Measurements from ENCODE around the gene WBP1.
"Not testable (repeated sequence)": the region's sequence is repeated elsewhere in the genome, so short reads cannot be mapped to it uniquely, and the experiment has no call there.

Gene WBP1

DNA sequence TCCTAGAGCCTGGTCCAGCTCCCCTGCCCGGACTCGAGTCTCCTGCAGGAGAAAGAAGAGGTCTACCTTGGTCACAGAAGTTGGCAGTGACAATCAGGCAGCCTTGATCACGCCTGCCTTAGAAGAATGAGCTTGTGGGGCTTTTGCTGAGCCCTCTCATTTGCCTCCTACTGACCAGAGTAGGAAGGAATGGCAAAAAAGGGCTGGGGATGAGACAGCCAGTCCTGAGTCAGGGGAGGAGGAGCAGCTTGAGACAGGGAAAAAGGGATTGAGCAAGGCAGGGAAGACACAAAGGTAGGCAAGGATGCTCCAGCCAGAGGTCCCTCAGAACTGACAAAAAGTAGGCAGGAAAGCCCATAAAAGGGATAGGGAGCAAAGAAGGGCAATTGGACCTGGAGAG is 30.7 kb upstream of the WBP1 start:
- no peak for DNase-seq (ENCODE audit: low read depth)

GRCh38 chr2:74428675-74429074 is 29.6 kb upstream of the WBP1 start:
- DNase-seq (ENCODE audit: low read depth) = no peak

GRCh38 chr2:74429487-74430451 is 28.5 kb upstream of the WBP1 start:
- DNase-seq (ENCODE audit: low read depth) = no peak

DNA sequence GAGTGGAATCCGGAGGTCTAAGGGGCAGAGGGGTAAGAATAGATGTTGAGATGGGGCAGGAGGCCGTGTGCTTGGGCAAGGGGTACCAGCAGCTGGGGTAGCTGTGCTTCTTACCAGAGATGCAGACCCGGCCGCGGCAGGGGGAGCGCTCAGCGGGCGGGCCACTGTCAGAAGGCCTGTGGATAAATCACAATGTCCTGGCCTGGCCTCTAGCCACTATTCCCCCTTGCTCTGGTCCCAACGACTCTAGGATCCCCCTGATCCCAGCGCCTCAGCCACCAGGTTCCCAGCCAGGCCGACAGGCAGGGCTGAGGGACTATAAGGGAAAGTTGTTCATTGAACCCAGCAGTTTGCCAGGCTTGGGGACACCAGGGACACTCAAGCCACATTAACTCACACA is 27.7 kb upstream of the WBP1 start:
- DNase-seq (ENCODE audit: low read depth) = no peak

GRCh38 chr2:74436111-74436805 is 22.0 kb upstream of the WBP1 start:
- no peak for DNase-seq (ENCODE audit: low read depth)

- no peak for DNase-seq (ENCODE audit: low read depth)
Measured at GRCh38 chr2:74436848-74437695, 21.2 kb upstream of the WBP1 start.

DNA sequence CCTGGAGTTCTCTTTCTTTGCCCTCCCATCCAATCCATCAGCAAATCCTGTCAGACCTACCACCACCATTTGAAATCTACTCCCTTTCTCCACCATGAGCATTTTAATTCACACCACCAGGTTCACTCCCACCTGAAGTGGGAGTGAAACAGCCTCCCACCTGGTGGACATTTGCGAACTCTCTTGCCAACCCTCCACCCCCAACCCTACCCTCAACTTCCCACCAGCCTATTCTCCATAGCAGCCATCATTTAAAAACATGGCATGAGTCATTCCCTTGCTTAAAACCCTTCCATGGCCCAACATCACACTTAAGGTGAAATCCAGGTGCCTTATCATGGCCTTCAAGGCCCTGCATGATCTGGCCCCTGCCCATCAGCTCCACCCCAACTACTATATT is 20.0 kb upstream of the WBP1 start:
- no peak for DNase-seq (ENCODE audit: low read depth)

GRCh38 chr2:74439373-74439772 is 18.9 kb upstream of the WBP1 start:
- DNase-seq (ENCODE audit: low read depth) = no peak

DNA sequence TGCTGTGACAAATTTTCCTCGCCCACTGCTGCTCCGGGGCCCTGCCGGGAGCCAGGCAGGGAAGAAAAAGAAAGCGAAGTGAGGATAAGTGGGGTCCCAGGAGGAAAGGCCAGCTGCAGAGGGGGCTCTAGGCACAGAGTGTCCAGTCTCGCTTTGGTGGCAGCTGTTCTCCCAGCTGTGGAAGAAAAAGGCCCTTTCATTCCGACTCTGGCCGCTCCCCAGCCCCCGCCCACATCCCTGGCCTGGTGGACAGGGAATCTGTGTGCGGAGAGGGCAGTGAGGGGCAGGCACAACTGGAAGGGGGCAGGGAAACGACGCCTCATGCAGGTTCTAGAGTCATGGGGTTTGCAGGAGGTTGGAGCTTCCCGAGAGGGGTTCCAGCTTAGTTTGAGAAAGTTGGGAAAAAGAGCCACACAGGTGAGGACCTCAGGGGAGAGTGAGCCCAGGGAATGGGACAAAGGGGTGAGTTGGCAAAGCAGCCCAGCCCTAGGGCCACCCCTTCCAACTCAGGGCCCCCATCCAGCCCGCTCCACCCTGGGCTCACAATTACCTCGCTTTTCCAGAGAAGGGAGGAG is 18.3 kb upstream of the WBP1 start:
- DNase-seq (ENCODE audit: low read depth) = no peak

DNA sequence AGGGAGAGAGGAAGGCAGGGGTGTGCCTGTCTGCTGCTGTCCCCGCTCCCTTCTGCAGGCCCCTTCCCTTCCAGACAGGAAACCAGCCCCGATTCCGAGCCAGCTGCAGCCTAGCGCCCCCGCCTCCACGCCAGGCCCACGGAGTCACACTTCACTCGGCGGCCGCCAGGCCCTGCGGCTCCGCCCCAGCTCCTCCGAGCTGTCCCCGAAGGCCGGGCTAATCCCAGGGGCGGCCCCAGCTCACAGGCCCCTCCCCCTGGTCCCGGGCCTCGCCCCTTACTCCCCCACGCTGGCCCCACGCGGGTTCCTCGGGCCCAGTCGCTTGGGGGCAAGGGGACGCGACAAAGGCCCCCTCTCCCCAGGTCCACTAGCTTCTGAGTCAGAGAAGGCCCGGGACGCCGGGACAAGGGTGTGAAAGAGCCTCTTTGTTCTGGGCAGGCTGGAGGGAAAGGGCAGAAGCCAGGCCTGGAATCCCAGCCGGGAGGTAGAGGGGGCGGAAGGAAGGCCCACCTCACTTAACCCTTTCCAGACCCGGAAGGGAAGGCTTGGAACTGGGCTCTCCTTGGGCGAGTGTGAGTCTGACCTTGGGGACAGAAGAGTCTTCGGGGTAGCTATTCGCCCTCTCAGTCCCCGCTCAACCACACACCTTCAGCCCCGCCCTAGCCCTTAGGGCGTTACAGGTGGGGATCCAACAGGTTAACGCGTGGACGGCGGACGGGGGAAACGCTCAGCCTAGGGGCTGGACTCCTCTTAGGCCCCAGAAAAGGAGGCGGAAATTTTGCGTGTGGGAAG is 17.7 kb upstream of the WBP1 start:
- DNase-seq (ENCODE audit: low read depth) = no peak

DNA sequence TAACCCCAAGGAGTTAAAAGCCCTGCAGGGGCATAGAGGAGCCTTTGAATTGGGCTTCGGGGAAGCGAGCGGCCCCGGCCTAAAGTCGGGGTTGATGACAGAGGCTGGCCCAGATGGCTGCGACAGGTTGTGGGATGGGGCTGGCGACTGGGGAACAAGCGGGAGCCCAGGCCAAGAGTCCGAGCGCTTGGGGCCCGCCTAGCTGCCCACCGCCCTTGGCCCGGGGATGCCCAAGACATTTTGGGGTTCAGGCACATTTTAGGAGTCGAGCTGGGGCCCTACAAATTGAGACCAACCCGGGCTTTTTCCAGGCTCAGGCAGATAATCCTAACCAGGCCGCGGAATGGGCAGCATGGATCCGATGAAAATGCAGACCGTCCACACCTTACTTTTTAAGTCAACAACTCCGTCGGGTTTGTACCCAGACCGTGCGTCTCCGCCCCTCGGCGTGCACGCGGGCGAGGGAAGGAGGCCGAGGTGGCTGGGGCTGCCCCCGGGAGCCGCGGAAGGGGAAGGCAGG is 17.0 kb upstream of the WBP1 start:
- DNase-seq (ENCODE audit: low read depth) = no peak

DNA sequence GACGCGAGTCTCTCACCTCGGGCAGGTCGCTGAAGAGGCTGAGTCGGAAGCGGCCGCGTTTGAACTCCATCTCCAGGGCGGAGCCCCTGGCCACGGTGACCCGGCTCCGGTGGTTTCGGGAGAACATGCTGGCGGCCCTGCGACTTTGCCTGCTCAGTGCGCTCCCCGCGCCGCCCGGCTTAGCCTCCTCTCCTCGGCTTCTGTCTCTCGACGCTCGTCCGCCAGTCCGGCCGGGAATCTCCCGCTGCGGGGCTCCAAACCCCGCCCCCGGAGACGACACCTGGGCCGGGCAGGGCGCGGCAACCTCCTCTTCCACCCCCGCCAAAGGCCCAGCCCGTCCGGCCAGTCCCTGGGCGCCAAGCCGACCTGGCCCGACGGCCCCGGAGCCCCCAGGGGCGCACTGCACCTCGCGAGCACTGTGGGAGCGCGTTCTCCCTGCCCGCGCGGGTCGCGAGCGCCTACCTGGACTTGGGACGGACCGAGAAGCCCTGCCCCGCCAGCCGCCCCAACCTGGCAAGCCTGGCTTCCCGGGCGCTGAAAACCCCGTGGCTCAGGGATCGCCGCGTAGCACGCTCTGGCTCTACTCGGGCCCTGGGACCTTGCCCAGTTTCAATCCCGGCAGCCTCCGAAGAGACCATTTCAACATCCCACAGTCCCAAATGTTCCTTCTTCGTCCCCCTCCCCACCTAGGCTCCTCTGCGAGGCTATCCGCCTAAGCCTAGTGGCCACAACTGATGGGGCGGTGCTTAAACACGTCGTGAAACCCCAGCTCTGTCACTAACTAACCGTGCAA is 16.4 kb upstream of the WBP1 start, which contains the start of gene RTKN:
Gene RTKN, minus strand, starts transcription at position 248 of the 793 bp plus-strand sequence. Its CDS starts 121 bp downstream, at position 127.
- no peak for DNase-seq (ENCODE audit: low read depth)

DNA sequence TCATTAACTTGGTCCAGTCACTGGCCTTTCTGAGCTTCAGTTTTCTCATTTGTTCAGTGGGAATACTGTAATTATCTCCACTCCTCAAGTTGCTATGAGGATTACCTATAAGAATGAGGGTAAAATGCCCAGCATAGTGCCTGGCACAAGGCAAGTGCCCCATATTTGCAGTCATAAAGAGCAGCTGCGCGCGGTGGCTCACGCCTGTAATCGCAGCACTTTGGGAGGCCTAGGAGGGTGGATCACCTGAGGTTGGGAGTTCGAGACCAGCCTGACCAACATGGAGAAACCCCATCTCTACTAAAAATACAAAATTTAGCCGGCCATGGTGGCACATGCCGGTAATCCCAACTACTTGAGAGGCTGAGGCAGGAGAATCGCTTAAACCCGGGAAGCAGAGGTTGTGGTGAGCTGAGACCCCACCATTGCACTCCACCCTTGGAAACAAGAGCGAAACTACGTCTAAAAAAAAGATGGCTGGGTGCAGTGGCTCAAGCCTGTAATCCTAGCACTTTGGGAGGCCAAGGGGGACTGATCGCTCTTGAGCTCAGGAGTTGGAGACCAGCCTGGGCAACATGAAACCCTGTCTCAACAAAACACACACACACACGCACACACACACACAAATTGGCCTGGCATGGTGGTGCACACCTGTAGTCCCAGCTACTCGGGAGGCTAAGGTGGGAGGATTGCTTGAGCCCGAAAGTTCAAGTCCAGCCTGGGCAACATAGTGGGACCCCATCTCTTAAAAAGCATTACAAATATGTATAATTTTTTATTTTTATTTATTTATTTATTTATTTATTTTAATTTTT is 15.5 kb upstream of the WBP1 start:
- DNase-seq (ENCODE audit: low read depth) = not testable (repeated sequence)

DNA sequence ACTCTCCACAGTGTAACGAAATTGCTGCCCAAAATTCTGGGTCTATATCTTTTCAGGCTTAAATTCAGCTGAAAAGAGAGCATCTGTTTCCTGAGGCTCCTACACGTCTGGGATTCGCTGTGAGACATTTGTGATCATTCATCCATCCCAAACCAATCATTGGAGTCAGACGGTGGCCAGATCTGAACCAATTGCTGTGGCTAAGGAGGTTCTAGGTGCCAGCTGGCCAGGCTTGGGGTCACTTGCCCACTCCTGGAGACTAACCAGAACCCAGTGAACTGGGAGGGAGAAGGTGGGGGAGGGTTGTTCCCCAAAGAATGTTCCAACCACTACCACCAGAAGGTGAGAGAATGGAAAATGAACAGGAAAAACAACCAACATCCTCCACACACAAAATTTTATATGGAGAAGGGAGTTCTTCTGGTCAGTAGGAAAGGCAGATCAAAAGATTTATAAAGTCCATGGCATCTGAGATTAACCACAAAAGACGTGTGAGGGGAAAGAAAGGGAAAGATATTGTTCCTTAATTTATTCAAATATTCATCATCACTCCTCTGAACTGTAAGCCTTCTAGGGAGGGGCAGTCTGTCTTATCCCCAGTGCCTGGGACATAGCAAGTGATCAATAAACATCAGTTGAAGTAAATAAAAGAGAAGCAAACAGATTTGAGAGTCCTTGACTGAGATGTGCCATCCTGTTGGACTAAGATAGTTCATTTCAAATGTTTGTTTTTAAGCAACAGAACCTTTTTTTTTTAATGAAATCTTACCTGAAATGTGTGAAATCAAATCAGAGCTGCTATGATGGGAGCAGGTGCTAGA is 13.5 kb upstream of the WBP1 start:
- DNase-seq (ENCODE audit: low read depth) = no peak

DNA sequence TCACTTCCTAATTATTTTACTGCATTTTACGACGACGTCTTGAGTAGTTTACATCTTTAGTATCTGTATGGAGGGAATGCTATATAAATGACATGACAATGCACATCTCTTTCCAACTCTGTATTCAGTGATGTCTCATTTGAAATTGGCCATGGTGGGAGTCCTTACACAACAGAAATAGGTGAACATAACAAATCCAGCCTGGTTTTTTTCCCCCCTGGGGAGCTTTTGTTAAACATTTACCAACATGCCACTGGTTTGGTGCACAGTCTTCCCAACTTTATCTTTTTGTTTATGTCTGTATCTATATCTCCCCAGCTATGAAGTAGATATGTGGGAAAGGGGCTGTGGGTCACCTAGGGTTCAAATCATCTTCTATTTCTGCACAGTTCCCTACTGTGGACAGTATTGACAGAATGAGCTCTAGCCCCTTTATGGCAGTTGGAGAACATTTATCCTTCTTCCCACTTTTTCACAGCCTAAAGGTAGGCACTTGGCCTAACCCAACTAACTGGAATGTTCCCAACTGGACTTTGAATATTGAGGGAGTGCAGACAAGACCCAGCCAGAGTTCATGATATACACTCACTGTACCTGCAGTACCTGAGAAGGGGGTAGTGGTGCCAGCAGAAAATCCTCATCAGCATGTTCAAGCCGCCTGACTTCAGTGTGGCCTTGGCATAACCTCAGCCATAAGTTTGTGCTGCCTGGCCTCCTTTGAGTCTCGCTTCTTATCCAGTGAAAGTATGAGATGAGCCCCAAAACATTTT is 10.8 kb upstream of the WBP1 start:
- DNase-seq (ENCODE audit: low read depth) = no peak

- no peak for DNase-seq (ENCODE audit: low read depth)
Measured at GRCh38 chr2:74448771-74449170, 9.5 kb upstream of the WBP1 start.

DNA sequence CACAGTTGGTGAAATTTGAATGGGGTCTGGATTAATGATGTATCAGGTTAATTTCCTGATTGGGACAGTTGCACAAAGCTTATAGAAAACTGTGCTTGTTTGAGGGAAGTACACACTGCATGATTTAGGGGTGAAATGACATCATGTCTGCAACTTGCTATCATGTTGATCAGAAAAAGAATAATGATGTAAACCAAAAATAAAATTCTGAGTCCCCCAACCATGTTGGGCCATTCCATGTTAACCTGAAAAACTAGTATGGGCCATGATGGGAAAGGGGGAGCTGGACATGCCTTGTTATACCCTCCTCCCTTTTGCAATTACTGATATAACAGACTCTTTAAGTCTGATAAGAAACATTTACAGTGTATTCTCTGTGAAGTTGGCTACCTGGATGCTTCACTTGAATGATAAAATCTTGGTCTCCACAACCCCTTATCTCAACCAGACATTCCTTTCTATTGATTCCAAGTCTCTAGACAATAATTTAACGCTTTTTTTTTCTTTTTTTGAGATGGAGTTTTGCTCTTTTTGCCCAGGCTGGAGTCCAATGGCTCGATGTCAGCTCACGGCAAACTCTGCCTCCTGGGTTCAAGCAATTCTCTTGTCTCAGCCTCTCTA is 7.6 kb upstream of the WBP1 start:
- no peak for DNase-seq (ENCODE audit: low read depth)

All from fibroblast of the conjunctiva (primary cell).